WI38 (cell line): ENCODE measurements around the gene C1QTNF9.

Source experiments
- H3K4me3 ChIP-seq: 2 replicates; pipeline ENCODE4 v1.5.1; 2011; ENCODE audit warnings: low read depth, mild to moderate bottlenecking, control low read depth, low read length
- TF ChIP-seq, protein P1 (sequence below): IDR thresholded peaks from 2 replicates; pipeline ENCODE4 v1.5.1; 2012; ENCODE audit warnings: low read depth, mild to moderate bottlenecking, control low read depth, low read length

C1QTNF9 gene

DNA sequence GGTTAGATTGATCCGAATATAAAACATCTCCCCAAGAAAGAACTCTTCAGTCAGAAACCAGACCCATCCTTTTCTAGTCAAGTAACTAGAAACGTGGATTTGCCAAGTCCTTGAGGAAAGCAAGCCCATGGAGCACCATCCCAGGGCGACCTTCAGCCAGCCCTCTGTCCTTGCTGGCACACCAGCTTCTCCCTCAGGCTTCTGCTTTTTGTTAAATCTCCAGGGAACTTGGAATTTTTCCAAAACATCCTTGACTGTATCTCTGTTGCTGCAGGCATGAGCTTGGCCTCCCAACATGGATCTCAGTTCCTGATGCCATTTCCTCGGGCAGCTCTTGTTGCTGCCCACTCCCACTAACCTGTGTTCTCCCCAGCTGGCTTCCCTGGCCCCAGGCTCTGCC is 27.1 kb upstream of the C1QTNF9 start:
- no peak overlapping the region for H3K4me3 ChIP-seq
- TF ChIP-seq, protein P1, sequence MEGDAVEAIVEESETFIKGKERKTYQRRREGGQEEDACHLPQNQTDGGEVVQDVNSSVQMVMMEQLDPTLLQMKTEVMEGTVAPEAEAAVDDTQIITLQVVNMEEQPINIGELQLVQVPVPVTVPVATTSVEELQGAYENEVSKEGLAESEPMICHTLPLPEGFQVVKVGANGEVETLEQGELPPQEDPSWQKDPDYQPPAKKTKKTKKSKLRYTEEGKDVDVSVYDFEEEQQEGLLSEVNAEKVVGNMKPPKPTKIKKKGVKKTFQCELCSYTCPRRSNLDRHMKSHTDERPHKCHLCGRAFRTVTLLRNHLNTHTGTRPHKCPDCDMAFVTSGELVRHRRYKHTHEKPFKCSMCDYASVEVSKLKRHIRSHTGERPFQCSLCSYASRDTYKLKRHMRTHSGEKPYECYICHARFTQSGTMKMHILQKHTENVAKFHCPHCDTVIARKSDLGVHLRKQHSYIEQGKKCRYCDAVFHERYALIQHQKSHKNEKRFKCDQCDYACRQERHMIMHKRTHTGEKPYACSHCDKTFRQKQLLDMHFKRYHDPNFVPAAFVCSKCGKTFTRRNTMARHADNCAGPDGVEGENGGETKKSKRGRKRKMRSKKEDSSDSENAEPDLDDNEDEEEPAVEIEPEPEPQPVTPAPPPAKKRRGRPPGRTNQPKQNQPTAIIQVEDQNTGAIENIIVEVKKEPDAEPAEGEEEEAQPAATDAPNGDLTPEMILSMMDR, result no peak

DNA sequence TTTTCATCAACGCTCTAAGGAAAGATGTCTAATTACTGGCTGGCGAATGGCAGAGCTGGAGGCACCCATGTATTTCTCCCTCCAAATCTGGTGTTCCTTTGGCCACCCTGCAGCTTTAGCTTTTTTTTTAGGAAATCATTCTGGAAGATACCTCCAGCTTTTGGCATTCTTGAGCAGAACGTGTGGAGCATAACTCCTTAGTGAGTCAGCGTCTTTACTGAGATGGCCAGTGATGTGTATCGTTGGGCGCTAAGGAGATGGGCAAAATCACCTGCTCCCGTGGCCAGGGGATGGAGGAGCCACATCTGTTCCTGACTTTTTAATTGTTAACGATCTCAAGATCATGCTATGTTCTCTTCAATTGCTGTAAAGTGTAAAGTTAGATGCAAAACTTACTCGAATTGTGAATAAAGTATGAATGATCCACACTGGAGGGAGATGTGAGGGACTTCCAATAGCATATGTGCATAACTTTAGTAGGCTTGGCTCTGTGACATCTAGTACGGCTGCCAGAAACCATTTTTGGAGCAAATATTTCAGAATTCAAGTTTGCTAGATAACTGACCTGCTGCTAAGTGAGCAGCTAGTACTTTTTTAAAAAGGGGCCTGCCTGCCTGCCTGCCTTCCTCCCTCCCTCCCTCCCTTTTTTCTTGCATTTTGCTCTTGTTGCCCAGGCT is 24.4 kb upstream of the C1QTNF9 start:
- TF ChIP-seq, protein P1, result no peak
- H3K4me3 ChIP-seq, result no peak overlapping the region

DNA sequence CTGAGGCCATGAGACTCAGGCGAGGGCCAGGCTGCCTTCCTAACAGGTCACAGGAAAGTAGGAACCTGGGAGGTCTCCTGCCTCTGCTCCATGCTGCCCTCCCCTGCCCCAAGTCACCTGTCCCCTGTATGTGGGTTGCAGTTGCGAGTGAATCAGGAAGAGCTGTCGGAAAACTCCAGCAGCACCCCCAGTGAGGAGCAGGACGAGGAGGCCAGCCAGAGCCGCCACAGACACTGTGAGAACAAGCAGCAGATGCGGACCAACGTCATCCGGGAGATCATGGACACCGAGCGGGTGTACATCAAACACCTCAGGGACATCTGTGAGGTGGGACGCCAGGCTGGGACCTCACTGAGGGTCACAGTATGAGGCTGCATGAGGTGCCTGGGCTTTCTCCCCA is 22.8 kb upstream of the C1QTNF9 start:
- TF ChIP-seq, protein P1, result no peak
- no peak overlapping the region for H3K4me3 ChIP-seq

DNA sequence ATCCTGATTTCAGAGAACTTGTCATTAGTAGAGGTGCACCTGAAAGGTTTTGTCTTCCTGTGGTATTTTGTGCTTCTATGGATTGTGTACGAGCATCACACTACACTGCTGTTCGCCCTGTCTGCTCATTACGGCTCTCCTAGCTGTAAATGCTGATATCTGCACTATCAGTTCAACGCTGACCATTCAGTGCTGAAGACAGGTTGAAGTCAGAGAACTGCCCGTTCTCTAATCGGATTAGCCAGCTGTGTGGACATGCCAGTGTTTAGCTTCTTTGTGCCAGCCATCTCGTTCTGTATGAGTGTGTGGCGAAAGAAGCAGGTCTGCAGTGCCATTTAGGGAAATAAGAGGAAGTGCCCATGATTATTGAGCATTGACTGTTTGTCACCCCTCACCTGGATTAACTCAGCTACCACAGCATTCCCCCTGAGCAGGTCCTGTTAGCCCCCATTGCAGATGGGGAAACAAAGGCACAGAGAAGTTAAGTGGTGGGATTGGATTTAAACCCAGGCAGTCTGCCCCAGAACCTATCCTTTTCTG is 21.6 kb upstream of the C1QTNF9 start:
- TF ChIP-seq, protein P1, result no peak
- no peak overlapping the region for H3K4me3 ChIP-seq

DNA sequence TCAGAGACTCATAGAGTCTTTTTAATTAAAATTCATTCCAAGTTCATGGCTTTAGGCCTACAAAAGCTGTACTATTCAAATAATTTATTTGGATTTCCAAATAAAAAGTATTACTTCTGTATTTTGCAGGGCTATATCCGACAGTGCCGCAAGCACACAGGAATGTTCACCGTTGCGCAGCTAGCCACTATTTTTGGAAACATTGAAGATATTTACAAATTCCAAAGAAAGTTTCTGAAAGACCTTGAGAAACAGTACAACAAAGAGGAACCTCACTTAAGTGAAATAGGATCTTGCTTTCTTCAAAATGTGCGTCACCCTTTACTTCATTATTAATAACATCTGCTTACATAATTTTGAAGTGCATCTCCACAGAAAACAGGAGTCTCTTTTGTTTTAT is 20.5 kb upstream of the C1QTNF9 start:
- TF ChIP-seq, protein P1, result no peak
- H3K4me3 ChIP-seq, result no peak overlapping the region

DNA sequence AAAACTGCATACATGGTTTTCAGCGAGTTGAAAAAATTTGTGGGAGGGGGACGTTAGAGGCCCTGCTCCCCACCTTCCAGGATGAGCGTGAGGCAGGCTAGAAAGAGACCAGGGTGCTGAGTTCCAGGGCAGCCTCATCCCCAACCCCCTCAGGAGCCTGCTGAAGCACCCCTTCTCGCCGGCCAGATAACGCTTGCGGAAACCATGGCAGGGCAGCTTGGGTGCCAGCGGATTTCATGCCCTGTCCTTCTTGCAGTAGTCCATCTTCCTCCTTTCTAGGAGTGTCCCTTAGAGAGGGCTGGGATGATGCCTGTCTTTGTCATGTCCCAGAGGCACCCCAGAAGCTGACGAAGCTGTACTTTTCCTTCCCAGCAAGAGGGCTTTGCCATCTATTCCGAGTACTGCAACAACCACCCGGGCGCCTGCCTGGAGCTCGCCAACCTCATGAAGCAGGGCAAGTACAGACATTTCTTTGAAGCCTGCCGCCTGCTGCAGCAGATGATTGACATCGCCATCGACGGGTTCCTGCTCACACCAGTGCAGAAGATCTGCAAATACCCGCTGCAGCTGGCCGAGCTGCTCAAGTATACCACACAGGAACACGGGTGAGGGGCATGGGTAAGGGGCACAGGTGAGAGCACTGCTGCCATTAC is 19.0 kb upstream of the C1QTNF9 start:
- TF ChIP-seq, protein P1, result no peak
- H3K4me3 ChIP-seq, result no peak overlapping the region

DNA sequence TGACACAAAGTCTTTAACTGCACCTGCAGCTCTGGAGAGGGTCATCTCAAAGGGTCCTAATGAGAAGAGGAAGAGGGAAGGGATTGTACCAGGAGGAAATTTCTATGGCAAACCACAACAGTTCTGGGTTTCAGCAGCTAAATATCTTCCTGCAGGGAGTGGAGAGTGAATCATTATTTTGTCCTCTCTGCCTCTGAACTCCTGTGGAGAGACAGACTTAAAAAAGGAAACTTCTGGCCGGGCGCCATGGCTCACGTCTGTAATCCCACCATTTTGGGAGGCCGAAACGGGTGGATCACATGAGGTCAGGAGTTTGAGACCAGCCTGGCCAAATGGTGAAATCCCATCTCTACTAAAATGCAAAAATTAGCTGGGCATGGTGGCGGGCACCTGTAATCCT is 16.9 kb upstream of the C1QTNF9 start:
- H3K4me3 ChIP-seq, result no peak overlapping the region
- TF ChIP-seq, protein P1, result no peak
